AG09309 (cell line): ENCODE measurements around the gene UGDH.

Experiments used
- DNase-seq: peaks from one replicate; pipeline ENCODE4 v3.0.0-alpha.2; 2010; ENCODE audit warnings: low read depth
- H3K4me3 ChIP-seq: 2 replicates; pipeline ENCODE4 v1.5.1; 2011; ENCODE audit warnings: mild to moderate bottlenecking, low read depth, low read length, moderate library complexity; ENCODE audit not compliant: control insufficient read depth
- TF ChIP-seq, protein P1 (sequence below): IDR thresholded peaks from 2 replicates; pipeline ENCODE4 v1.5.1; 2011; ENCODE audit warnings: mild to moderate bottlenecking, low read depth, low read length, inconsistent platforms; ENCODE audit not compliant: insufficient read depth, control insufficient read depth; ENCODE audit errors: missing control alignments

Gene UGDH

DNA sequence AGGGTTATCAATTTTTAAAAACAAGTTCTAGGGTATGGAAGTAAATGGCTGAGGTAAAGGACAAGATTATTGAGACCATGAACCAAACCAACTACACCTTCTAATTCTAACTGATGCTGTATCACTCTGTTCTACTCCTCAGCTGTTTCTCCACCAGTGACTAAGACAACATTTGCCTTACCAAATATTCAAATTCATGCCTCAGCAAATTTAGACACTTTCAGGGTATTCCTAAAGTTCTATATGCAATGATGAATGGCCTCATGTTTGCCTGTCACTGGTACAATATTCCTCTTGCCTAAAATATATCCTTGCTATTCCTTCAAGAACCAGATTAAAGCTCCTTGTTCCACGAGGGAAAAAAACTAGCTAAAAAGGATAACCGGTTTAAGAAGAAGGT lies 73.5 kb downstream of the UGDH start:
- no peak overlapping the region for H3K4me3 ChIP-seq
- DNase-seq = no peak
- TF ChIP-seq, protein P1, sequence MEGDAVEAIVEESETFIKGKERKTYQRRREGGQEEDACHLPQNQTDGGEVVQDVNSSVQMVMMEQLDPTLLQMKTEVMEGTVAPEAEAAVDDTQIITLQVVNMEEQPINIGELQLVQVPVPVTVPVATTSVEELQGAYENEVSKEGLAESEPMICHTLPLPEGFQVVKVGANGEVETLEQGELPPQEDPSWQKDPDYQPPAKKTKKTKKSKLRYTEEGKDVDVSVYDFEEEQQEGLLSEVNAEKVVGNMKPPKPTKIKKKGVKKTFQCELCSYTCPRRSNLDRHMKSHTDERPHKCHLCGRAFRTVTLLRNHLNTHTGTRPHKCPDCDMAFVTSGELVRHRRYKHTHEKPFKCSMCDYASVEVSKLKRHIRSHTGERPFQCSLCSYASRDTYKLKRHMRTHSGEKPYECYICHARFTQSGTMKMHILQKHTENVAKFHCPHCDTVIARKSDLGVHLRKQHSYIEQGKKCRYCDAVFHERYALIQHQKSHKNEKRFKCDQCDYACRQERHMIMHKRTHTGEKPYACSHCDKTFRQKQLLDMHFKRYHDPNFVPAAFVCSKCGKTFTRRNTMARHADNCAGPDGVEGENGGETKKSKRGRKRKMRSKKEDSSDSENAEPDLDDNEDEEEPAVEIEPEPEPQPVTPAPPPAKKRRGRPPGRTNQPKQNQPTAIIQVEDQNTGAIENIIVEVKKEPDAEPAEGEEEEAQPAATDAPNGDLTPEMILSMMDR = no peak

DNA sequence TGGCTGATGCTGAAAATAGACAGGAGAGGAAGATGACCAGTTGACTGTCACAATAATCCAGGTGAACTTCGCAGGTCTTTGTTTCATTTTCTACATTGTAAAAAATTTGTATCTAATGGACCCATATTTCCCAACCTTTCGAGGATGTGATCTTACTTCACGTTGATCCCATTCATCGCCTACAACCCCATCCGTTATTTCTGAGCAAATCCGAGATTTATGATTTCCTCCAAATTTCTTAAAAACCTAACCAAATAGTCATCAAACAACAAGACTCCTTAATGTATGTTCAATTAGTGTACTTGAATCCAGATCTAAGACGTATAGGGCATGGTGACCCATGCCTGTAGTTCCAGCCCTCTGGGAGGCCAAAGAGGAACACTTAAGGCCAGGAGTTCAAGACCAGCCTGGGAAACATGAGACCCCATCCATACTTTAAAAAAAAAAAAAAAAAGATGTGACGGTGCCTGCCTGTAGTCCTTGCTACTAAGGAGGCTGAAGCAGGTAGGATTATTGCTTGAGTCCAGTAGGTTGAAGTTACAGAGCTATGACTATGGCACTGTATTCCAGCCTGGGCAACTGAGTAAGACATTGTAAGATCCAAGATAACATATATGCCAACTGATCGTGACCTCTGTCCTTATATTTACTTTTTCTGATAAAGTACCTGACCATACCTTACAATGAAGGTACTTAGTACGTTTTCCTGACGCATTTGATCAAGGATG lies 74.2 kb downstream of the UGDH start:
- TF ChIP-seq, protein P1 = no peak
- DNase-seq = no peak
- H3K4me3 ChIP-seq = no peak overlapping the region

DNA sequence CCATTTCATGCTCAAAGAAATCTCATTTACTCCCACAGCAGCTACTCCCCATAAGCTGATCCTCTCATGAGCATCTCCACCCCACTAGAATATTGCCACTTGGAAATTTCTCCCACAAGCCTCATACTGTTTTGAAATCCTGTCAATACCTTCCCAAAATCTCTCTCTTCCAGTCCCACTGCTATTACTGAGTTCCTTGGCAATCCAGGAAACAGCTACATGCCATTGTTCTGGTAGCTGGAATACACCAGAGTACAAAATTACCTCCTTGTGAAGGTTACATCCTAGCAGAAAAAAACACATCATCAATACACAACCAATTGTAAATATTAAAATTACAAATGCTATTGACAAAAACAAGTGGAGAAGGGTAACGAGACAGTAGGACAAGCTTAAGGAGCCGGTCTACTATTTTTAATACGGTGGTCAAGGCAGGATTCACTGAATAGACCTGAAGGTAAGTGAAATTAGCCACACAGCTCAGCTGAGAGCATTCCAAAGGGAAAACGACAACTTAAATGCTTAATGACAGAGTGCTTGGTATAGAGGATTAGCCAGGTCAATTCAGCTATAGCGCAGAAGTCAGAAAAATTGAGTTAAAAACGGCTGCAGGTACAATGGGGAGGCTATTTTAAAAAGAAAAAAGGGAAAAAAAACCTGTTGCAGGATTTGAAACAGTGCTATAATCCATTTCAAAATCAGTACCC lies 74.9 kb downstream of the UGDH start:
- TF ChIP-seq, protein P1 = no peak
- no peak overlapping the region for H3K4me3 ChIP-seq
- no peak for DNase-seq

DNA sequence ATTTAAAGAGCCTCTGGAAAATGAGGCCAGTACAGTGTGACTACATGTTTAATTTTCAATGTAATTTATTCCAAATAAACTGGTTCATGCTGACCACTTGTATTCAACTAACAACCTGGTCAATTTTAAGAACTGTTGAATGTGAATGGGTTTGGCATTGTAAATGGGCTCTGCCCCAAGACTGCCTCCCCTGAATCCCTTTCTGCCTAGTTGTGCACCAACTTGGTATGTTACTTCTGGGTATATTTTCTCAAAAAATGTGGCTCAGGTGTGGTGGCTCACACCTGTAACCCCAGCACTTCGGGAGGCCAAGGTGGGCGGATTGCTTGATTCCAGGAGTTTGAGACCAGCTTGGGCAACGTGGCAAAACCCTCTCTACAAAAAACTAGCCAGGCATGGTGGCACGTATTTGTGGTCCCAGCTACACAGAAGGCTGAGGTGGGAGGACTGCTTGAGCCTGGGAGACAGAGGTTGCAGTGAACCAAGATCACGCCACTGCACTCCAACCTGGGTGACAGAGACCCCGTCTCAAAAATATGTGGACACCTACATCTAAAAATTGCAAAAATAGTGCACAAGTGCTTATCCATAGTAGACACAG lies 75.7 kb downstream of the UGDH start:
- DNase-seq = no peak
- TF ChIP-seq, protein P1 = no peak
- H3K4me3 ChIP-seq = no peak overlapping the region

DNA sequence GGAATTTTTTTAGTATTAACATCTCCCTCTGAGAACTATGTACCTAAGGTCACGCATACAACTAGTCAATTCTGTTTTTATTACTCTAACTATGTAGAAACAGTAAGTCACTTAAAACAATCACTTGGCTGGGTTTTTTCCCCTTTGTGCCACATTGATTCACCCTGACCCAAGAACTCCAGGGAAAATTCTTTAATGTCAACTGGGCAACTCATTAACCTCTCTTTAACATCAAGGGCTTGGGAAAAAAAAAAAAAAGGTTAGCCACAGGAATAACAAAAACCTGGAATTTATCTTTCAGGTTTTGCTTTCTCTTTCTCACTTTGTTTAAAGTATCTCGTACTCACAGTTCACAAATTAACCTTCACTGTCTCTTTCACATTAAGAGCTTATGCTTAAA lies 76.6 kb downstream of the UGDH start:
- no peak for DNase-seq
- H3K4me3 ChIP-seq = no peak overlapping the region
- TF ChIP-seq, protein P1 = no peak
